ENCODE measurements around the gene PDCL3. TPM values are rescaled to one million over a fixed set of nuclear protein-coding genes. Genes with fewer than 3 reads are reported as not detected.

PDCL3 gene
- polyA plus RNA-seq (2011; rRNA removed) (17.0 and 19.2 TPM in 2 replicates), polyA minus RNA-seq (2011; rRNA and poly(A)+ RNA removed) (8.0 and 10.2 TPM in 2 replicates)

DNA sequence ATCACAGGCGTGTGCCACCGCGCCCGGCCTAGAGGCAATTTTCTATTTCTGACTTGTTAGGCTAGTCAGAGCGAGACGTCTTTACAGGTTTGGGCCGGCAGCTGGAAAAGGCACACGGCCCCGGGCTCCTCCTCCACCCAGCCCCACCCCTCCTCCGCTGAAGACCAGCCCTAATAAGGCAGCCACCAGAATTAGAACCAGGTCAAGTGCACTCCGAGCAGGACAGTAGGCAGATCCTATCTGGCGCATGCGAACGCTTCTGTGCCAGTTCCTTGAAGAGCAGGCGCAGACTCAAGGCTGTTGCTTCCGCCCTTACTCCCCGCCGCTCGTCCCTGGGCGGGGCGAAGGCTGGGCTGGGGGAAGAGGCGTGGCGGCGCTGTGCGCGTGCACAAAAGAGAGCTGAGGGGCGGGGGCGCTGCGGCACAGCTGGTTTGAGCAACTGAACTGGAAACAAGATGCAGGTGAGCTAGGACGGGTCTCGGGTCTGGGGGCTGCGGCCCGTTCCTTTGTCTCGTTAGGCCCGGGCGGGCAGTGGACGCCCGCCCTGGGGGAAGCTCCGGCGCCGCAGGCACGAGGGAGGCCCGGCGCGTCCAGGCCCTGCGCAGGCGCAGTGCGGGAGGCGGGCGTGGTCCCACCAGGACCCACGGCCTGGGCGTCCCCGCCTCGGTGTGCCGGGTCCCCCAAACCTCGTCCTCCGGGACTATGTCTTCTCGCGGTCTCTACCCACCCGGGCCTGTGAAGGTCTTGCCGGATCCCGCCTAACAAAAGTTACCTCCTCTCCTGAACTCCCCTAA lies at the start of gene PDCL3:
PDCL3 (plus strand) TSS at position 381 of the 794 bp plus-strand sequence; CDS start at position 456, 75 bp downstream.
- no peaks in the 10 kb centered on the region for H3K9me3 ChIP-seq (ENCODE audit: control insufficient read depth, insufficient read depth, low read length)
- H3K27me3 ChIP-seq (ENCODE audit: control insufficient read depth, insufficient read depth, low read length), result peaks cover 6% of the 10 kb centered on the region
- H3K4me3 ChIP-seq (ENCODE audit: low read depth, low read length), result peak within 1 kb of the TSS; percentile 93
- peak within 1 kb of the TSS; percentile 95 for H3K27ac ChIP-seq (ENCODE audit: low read depth, low read length)
- CTCF ChIA-PET, result interaction anchor here (0.6 to 1.4 kb wide), 5 partner anchors 9 to 244 kb away, joined by 3 to 5 read pairs (median 4); no protein-coding TSS in a partner anchor
- TF ChIP-seq CTCF (IDR thresholded peaks at IDR 0.05; ENCODE audit: low read depth, low read length), result no peak; the same call in 1 of the 2 replicates
- POLR2A ChIA-PET, result interaction anchor here (0.6 to 1.7 kb wide), 8 partner anchors 15 to 1226 kb away, joined by 3 to 5 read pairs (median 3); partner anchors contain the start of genes CHST10, EIF5B and RPL31
- peak; percentile 98 for DNase-seq (ENCODE audit: low read depth, low spot score)

DNA sequence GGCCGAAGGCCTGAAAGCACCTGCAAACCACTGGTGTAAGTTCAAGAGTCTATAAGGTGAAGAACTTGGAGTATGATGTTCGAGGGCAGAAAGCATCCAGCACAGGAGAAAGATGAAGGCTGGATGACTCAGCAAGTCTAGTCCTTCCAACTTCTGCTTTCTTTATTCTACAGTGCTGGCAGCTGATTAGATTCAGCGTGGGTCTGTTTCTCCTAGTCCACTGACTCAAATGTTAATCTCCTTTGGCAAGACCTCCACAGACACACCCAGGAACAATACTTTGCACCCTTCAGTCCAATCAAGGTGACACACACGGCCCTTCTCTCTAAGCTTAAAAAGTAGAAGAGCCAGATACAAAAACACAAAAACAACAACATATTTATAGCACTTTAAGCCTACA lies 49.1 kb upstream of the PDCL3 start:
- POLR2A ChIA-PET, result no interaction called here
- no peak for TF ChIP-seq CTCF (IDR thresholded peaks at IDR 0.05; ENCODE audit: low read depth, low read length)
- no peak overlapping the region for H3K27ac ChIP-seq (ENCODE audit: low read depth, low read length)
- peaks cover 3% of the 10 kb centered on the region for H3K27me3 ChIP-seq (ENCODE audit: control insufficient read depth, insufficient read depth, low read length)
- H3K4me3 ChIP-seq (ENCODE audit: low read depth, low read length), result no peak overlapping the region
- DNase-seq (ENCODE audit: low read depth, low spot score), result no peak
- CTCF ChIA-PET, result interaction anchor here (2.0 kb wide), 1 partner anchor 251 kb away, joined by 5 read pairs; no protein-coding TSS in a partner anchor
- H3K9me3 ChIP-seq (ENCODE audit: control insufficient read depth, insufficient read depth, low read length), result no peaks in the 10 kb centered on the region

GRCh38 chr2:100517556-100517955 lies 45.2 kb upstream of the PDCL3 start:
- no peak overlapping the region for H3K4me3 ChIP-seq (ENCODE audit: low read depth, low read length)
- ChIA-PET POLR2A (no interaction called here), CTCF (no interaction called here)
- DNase-seq (ENCODE audit: low read depth, low spot score), result no peak
- no peaks in the 10 kb centered on the region for H3K27me3 ChIP-seq (ENCODE audit: control insufficient read depth, insufficient read depth, low read length)
- no peaks in the 10 kb centered on the region for H3K9me3 ChIP-seq (ENCODE audit: control insufficient read depth, insufficient read depth, low read length)
- no peak overlapping the region for H3K27ac ChIP-seq (ENCODE audit: low read depth, low read length)
- TF ChIP-seq CTCF (IDR thresholded peaks at IDR 0.05; ENCODE audit: low read depth, low read length), result no peak

DNA sequence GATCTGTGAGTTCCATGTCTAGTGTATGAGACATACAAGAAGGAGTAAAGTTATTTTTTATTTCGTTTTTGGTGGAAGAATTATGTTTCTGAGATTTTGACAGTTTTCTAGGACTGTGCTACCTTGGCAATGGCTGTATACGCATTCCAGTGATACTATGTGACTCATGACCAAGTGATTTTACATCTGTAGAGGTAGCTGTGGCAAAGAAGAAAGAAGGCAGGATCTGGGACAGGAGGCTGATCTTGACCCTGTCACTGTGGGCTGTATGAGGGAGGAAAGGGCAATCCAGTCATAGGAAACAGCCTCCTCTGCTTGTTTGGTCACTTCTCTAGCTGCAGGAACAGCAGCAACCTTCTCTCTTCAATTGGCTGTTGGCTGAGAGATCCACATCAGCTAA lies 44.0 kb upstream of the PDCL3 start:
- DNase-seq (ENCODE audit: low read depth, low spot score), result no peak
- H3K27ac ChIP-seq (ENCODE audit: low read depth, low read length), result no peak overlapping the region
- CTCF ChIA-PET, result no interaction called here
- H3K27me3 ChIP-seq (ENCODE audit: control insufficient read depth, insufficient read depth, low read length), result no peaks in the 10 kb centered on the region
- POLR2A ChIA-PET, result no interaction called here
- TF ChIP-seq CTCF (IDR thresholded peaks at IDR 0.05; ENCODE audit: low read depth, low read length), result no peak
- H3K9me3 ChIP-seq (ENCODE audit: control insufficient read depth, insufficient read depth, low read length), result no peaks in the 10 kb centered on the region; the same call in 1 of the 2 replicates
- no peak overlapping the region for H3K4me3 ChIP-seq (ENCODE audit: low read depth, low read length)

DNA sequence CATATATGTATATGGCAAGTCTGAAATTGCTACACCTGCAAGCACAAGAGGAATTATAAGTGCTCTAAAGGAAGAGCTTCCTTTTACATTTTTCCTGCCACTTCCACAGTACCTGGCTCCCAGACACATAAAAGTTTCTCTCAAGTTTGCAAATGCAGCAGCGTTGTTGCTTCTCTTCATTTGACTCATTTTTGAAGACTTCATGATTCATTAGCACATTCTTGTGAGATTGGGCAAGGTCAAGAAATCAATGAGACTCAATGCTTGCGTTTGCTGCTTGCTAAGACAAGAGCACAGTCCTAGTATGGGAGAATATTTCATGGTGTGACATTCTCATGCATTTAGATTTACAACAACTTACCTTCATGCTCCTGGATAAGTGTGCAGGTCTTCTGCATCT lies 42.6 kb upstream of the PDCL3 start:
- ChIA-PET POLR2A (no interaction called here), CTCF (no interaction called here)
- Histone ChIP-seq H3K4me3 (ENCODE audit: low read depth, low read length) (no peak overlapping the region), H3K27me3 (ENCODE audit: control insufficient read depth, insufficient read depth, low read length) (no peaks in the 10 kb centered on the region), H3K9me3 (ENCODE audit: control insufficient read depth, insufficient read depth, low read length) (no peaks in the 10 kb centered on the region; the same call in 1 of the 2 replicates), H3K27ac (ENCODE audit: low read depth, low read length) (no peak overlapping the region)
- no peak for DNase-seq (ENCODE audit: low read depth, low spot score)
- TF ChIP-seq CTCF (IDR thresholded peaks at IDR 0.05; ENCODE audit: low read depth, low read length), result no peak
